GM23338 (cell line): ENCODE results near the gene CD2AP. TPM values are rescaled to one million over a fixed set of nuclear protein-coding genes. Genes with fewer than 3 reads are reported as not detected.
A peak's percentile ranks its signal among the peaks of the same experiment; 100 is the strongest.

Experiments used
- ATAC-seq: fragments of 200-7000 bp; cut with Tn5 transposase; 3 replicates; pipeline ENCODE4 v1.9.1; 2020
- DNase-seq: peaks from one replicate; pipeline ENCODE4 v3.0.0-alpha.2; 2015; ENCODE audit warnings: low spot score
- H2AFZ ChIP-seq: fragments of 200-600 bp; sonication (generic); 2 replicates; pipeline ENCODE4 v1.8.0; 2016; ENCODE audit warnings: antibody characterized with exemption, mild to moderate bottlenecking, moderate library complexity
- H3F3A ChIP-seq: fragments of 200-600 bp; sonication (generic); replicated peaks from 2 replicates; pipeline ENCODE4 v1.8.0; 2017; ENCODE audit warnings: antibody characterized with exemption, mixed run types, low read depth
- H3K27ac ChIP-seq: fragments of 200-600 bp; sonication (generic); 2 replicates; pipeline ENCODE4 v1.6.1; 2016; ENCODE audit warnings: low read depth
- H3K27me3 ChIP-seq: fragments of 200-600 bp; sonication (generic); 2 replicates; pipeline ENCODE4 v1.8.0; 2016; ENCODE audit warnings: mild to moderate bottlenecking, mixed run types, moderate library complexity; ENCODE audit not compliant: insufficient read depth
- H3K36me3 ChIP-seq: fragments of 200-600 bp; sonication (generic); 2 replicates; pipeline ENCODE4 v1.8.0; 2016; ENCODE audit warnings: mild to moderate bottlenecking; ENCODE audit not compliant: insufficient read depth
- H3K4me1 ChIP-seq: fragments of 200-600 bp; sonication (generic); 2 replicates; pipeline ENCODE4 v1.8.0; 2016; ENCODE audit warnings: mild to moderate bottlenecking, moderate library complexity; ENCODE audit not compliant: insufficient read depth
- H3K4me2 ChIP-seq: fragments of 200-600 bp; sonication (generic); 2 replicates; pipeline ENCODE4 v1.7.1; 2017; ENCODE audit warnings: mixed run types
- H3K4me3 ChIP-seq: fragments of 200-600 bp; sonication (generic); 2 replicates; pipeline ENCODE4 v1.6.1; 2016; ENCODE audit warnings: mixed run types
- H3K79me2 ChIP-seq: fragments of 200-600 bp; sonication (generic); replicated peaks from 2 replicates; pipeline ENCODE4 v1.8.0; 2017; ENCODE audit warnings: mild to moderate bottlenecking; ENCODE audit not compliant: insufficient read depth
- H3K9me2 ChIP-seq: fragments of 200-600 bp; sonication (generic); 2 replicates; pipeline ENCODE4 v1.8.0; 2017; ENCODE audit not compliant: insufficient read depth
- H4K20me1 ChIP-seq: fragments of 200-600 bp; sonication (generic); replicated peaks from 2 replicates; pipeline ENCODE4 v1.8.0; 2017; ENCODE audit warnings: mild to moderate bottlenecking; ENCODE audit not compliant: insufficient read depth
- H3K27ac Mint-ChIP-seq: 2 replicates; pipeline ENCODE4 v1.8.0; 2020; ENCODE audit warnings: inconsistent platforms, mild to moderate bottlenecking, moderate library complexity, mixed read lengths
- H3K27me3 Mint-ChIP-seq: 3 replicates; pipeline ENCODE4 v1.8.0; 2022; ENCODE audit warnings: low read depth, mild to moderate bottlenecking, moderate library complexity, mixed read lengths, inconsistent platforms; ENCODE audit not compliant: insufficient read depth, poor library complexity
- H3K36me3 Mint-ChIP-seq: 3 replicates; pipeline ENCODE4 v1.8.0; 2021; ENCODE audit warnings: low read depth, mild to moderate bottlenecking, inconsistent platforms, moderate library complexity, mixed read lengths
- H3K4me1 Mint-ChIP-seq: 3 replicates; pipeline ENCODE4 v1.8.0; 2020; ENCODE audit warnings: mild to moderate bottlenecking, inconsistent platforms, mixed read lengths
- H3K4me3 Mint-ChIP-seq: 3 replicates; pipeline ENCODE4 v1.8.0; 2021; ENCODE audit warnings: moderate library complexity, mild to moderate bottlenecking, inconsistent platforms, mixed read lengths
- H3K9me3 Mint-ChIP-seq: 3 replicates; pipeline ENCODE4 v1.8.0; 2020; ENCODE audit warnings: moderate library complexity, mild to moderate bottlenecking, inconsistent platforms, mixed read lengths
- CREB1 ChIP-seq: fragments of 250-450 bp; sonication (Bioruptor Pico); IDR thresholded peaks from 2 replicates; pipeline ENCODE4 v1.5.0; 2020; ENCODE audit warnings: low read depth, mild to moderate bottlenecking, moderate library complexity
- EZH2 ChIP-seq: fragments of 200-600 bp; sonication (generic); IDR thresholded peaks from one replicate; pipeline ENCODE4 v1.8.0; 2017; ENCODE audit warnings: antibody characterized with exemption, mild to moderate bottlenecking, low read depth; ENCODE audit not compliant: unreplicated experiment
- EZH2phosphoT487 ChIP-seq: fragments of 200-600 bp; sonication (generic); IDR thresholded peaks from one replicate; pipeline ENCODE4 v1.8.1; 2018; ENCODE audit warnings: antibody characterized with exemption; ENCODE audit not compliant: unreplicated experiment
- JUNB ChIP-seq: IDR thresholded peaks from one replicate; pipeline ENCODE4 v1.6.1; 2016; ENCODE audit warnings: antibody characterized with exemption; ENCODE audit not compliant: unreplicated experiment
- NANOG ChIP-seq: IDR thresholded peaks from 2 replicates; pipeline ENCODE4 v1.6.1; 2016; ENCODE audit warnings: antibody characterized with exemption, borderline replicate concordance
- POLR2AphosphoS5 ChIP-seq: IDR thresholded peaks from 2 replicates; pipeline ENCODE4 v1.6.1; 2016; ENCODE audit warnings: antibody characterized with exemption, low read depth
- STAT1 ChIP-seq: IDR thresholded peaks from one replicate; pipeline ENCODE4 v1.6.1; 2016; ENCODE audit warnings: antibody characterized with exemption; ENCODE audit not compliant: unreplicated experiment
- ZNF114 ChIP-seq: fragments of 250-450 bp; sonication (Bioruptor Pico); IDR thresholded peaks from 2 replicates; pipeline ENCODE4 v1.5.0; 2020; ENCODE audit warnings: mild to moderate bottlenecking, moderate library complexity
- ZNF331 ChIP-seq: fragments of 250-450 bp; sonication (Bioruptor Pico); IDR thresholded peaks from 2 replicates; pipeline ENCODE4 v1.5.0; 2020; ENCODE audit warnings: low read depth, mild to moderate bottlenecking, moderate library complexity
- ZNF462 ChIP-seq: fragments of 250-450 bp; sonication (Bioruptor Pico); IDR thresholded peaks from 2 replicates; pipeline ENCODE4 v1.5.0; 2020; ENCODE audit warnings: mild to moderate bottlenecking, moderate library complexity
- polyA plus RNA-seq: library from polyadenylated mRNA; unstranded; fragments of >200 nt; fragmentation: Nextera tagmentation; extraction: Ambion mirVana; gene quantifications from 2 replicates; pipeline ENCODE4 v1.2.1, GENCODE V29; 2016
- total RNA-seq: library from RNA; depleted of rRNA; stranded (reverse); fragments of >200 nt; shearing (Covaris generic); gene quantifications from 2 replicates; pipeline ENCODE4 v1.2.3, GENCODE V29; 2014
- TF ChIP-seq, protein P1 (sequence below), 2 experiments: fragments of 200-600 bp in 1 of 2; sonication (generic) in 1 of 2; conservative IDR thresholded peaks; 2 replicates each; pipeline versions ENCODE4 v1.5.1 to v1.6.1; 2016 to 2017; ENCODE audit warnings: antibody characterized with exemption in 2 of 2, low read depth in 2 of 2, mild to moderate bottlenecking in 2 of 2, moderate library complexity in 1 of 2
- TF ChIP-seq, protein P2 (sequence below): IDR thresholded peaks from 2 replicates; pipeline ENCODE4 v1.6.1; 2016; ENCODE audit warnings: antibody characterized with exemption
- TF ChIP-seq, protein P3 (sequence below): IDR thresholded peaks from one replicate; pipeline ENCODE4 v1.6.1; 2018; ENCODE audit warnings: antibody characterized with exemption; ENCODE audit not compliant: unreplicated experiment

The CD2AP gene
- total and polyA plus RNA-seq, 2 experiments from 2014 or later: 38.0 to 93.2 TPM

GRCh38 chr6:47592131-47592840 lies 114.7 kb downstream of the CD2AP start:
- Histone ChIP-seq H2AFZ (no peak overlapping the region), H3K27me3 (no peaks in the 10 kb centered on the region), H3K9me2 (no peaks in the 10 kb centered on the region), H3K79me2 (0 out of 2 replicates have a peak, but pooled peaks cover 1% of the 10 kb centered on the region), H3K4me2 (no peak overlapping the region), H3K4me3 (no peak overlapping the region), H4K20me1 (0 out of 2 replicates have a peak, but pooled peaks cover under 1% of the 10 kb centered on the region), H3K4me1 (no peaks in the 10 kb centered on the region), H3K36me3 (peaks cover 11% of the 10 kb centered on the region; the same call in 1 of the 2 replicates), H3K27ac (no peak overlapping the region; the same call in 1 of the 2 replicates), H3F3A (no peaks in the 10 kb centered on the region)
- Mint-ChIP-seq H3K4me3 (no peak overlapping the region), H3K4me1 (peaks cover 5% of the 10 kb centered on the region; the same call in 2 of the 3 replicates), H3K9me3 (no peaks in the 10 kb centered on the region; the same call in 2 of the 3 replicates), H3K36me3 (peaks cover 51% of the 10 kb centered on the region), H3K27ac (peak overlapping the region; percentile 70; the same call in 1 of the 2 replicates), H3K27me3 (no peaks in the 10 kb centered on the region)
- TF ChIP-seq, protein P1, sequence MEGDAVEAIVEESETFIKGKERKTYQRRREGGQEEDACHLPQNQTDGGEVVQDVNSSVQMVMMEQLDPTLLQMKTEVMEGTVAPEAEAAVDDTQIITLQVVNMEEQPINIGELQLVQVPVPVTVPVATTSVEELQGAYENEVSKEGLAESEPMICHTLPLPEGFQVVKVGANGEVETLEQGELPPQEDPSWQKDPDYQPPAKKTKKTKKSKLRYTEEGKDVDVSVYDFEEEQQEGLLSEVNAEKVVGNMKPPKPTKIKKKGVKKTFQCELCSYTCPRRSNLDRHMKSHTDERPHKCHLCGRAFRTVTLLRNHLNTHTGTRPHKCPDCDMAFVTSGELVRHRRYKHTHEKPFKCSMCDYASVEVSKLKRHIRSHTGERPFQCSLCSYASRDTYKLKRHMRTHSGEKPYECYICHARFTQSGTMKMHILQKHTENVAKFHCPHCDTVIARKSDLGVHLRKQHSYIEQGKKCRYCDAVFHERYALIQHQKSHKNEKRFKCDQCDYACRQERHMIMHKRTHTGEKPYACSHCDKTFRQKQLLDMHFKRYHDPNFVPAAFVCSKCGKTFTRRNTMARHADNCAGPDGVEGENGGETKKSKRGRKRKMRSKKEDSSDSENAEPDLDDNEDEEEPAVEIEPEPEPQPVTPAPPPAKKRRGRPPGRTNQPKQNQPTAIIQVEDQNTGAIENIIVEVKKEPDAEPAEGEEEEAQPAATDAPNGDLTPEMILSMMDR (conservative IDR thresholded peaks at IDR 0.05; ENCODE audit: low read depth in 2 of 2): no peak
- no peak for TF ChIP-seq JUNB
- TF ChIP-seq EZH2phosphoT487: no peak
- TF ChIP-seq, protein P2, sequence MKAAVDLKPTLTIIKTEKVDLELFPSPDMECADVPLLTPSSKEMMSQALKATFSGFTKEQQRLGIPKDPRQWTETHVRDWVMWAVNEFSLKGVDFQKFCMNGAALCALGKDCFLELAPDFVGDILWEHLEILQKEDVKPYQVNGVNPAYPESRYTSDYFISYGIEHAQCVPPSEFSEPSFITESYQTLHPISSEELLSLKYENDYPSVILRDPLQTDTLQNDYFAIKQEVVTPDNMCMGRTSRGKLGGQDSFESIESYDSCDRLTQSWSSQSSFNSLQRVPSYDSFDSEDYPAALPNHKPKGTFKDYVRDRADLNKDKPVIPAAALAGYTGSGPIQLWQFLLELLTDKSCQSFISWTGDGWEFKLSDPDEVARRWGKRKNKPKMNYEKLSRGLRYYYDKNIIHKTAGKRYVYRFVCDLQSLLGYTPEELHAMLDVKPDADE: no peak
- no peak for TF ChIP-seq EZH2
- TF ChIP-seq ZNF462: no peak
- TF ChIP-seq STAT1: no peak
- no peak for TF ChIP-seq CREB1 (CRISPR knock-in tag)
- TF ChIP-seq ZNF331 (CRISPR knock-in tag): no peak
- TF ChIP-seq POLR2AphosphoS5: no peak
- no peak for TF ChIP-seq NANOG
- no peak for TF ChIP-seq ZNF114 (CRISPR knock-in tag)
- TF ChIP-seq, protein P3, sequence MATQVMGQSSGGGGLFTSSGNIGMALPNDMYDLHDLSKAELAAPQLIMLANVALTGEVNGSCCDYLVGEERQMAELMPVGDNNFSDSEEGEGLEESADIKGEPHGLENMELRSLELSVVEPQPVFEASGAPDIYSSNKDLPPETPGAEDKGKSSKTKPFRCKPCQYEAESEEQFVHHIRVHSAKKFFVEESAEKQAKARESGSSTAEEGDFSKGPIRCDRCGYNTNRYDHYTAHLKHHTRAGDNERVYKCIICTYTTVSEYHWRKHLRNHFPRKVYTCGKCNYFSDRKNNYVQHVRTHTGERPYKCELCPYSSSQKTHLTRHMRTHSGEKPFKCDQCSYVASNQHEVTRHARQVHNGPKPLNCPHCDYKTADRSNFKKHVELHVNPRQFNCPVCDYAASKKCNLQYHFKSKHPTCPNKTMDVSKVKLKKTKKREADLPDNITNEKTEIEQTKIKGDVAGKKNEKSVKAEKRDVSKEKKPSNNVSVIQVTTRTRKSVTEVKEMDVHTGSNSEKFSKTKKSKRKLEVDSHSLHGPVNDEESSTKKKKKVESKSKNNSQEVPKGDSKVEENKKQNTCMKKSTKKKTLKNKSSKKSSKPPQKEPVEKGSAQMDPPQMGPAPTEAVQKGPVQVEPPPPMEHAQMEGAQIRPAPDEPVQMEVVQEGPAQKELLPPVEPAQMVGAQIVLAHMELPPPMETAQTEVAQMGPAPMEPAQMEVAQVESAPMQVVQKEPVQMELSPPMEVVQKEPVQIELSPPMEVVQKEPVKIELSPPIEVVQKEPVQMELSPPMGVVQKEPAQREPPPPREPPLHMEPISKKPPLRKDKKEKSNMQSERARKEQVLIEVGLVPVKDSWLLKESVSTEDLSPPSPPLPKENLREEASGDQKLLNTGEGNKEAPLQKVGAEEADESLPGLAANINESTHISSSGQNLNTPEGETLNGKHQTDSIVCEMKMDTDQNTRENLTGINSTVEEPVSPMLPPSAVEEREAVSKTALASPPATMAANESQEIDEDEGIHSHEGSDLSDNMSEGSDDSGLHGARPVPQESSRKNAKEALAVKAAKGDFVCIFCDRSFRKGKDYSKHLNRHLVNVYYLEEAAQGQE: no peak
- DNase-seq (peak; percentile 54), ATAC-seq (no peak)
